Progenitor cell of endocrine pancreas (in vitro differentiated cells): Measurements from ENCODE around the gene HLCS. TPM values are rescaled to one million over a fixed set of nuclear protein-coding genes. Genes with fewer than 3 reads are reported as not detected.
A peak's percentile ranks its signal among the peaks of the same experiment; 100 is the strongest.
"Not testable (repeated sequence)": the region's sequence is repeated elsewhere in the genome, so short reads cannot be mapped to it uniquely, and the experiment has no call there.

Source experiments
- DNase-seq: peaks from one replicate; pipeline ENCODE4 v3.0.0; 2021; ENCODE audit warnings: low spot score; ENCODE audit not compliant: unreplicated experiment
- H3K27ac Mint-ChIP-seq: 2 replicates; pipeline ENCODE4 v1.8.0; 2021; ENCODE audit warnings: mild to moderate bottlenecking, moderate library complexity, mixed read lengths
- H3K27me3 Mint-ChIP-seq: 2 replicates; pipeline ENCODE4 v1.8.0; 2021; ENCODE audit warnings: mixed read lengths
- H3K36me3 Mint-ChIP-seq: 2 replicates; pipeline ENCODE4 v1.8.0; 2022; ENCODE audit warnings: mixed read lengths; ENCODE audit not compliant: insufficient read depth
- H3K4me1 Mint-ChIP-seq: 2 replicates; pipeline ENCODE4 v1.8.0; 2021; ENCODE audit warnings: low read depth, mixed read lengths
- H3K4me3 Mint-ChIP-seq: 2 replicates; pipeline ENCODE4 v1.8.0; 2021; ENCODE audit warnings: low read depth, mild to moderate bottlenecking, moderate library complexity, mixed read lengths
- H3K9me3 Mint-ChIP-seq: 2 replicates; pipeline ENCODE4 v1.8.0; 2021; ENCODE audit warnings: low read depth, mixed read lengths
- CTCF ChIP-seq: fragments of 200-600 bp; sonication (generic); IDR thresholded peaks from one replicate; pipeline ENCODE4 v1.5.0; 2021; ENCODE audit warnings: antibody characterized with exemption, mild to moderate bottlenecking; ENCODE audit not compliant: unreplicated experiment
- total RNA-seq: library from RNA; stranded (reverse); gene quantifications from 2 replicates; pipeline ENCODE4 v1.2.1, GENCODE V29; 2021

Gene HLCS
- total RNA-seq, 1 donor from 2014 or later: 34.3 TPM

- DNase-seq: peak; percentile 24
- Mint-ChIP-seq H3K4me1 (peaks cover 23% of the 10 kb centered on the region), H3K9me3 (no peaks in the 10 kb centered on the region), H3K36me3 (no peaks in the 10 kb centered on the region), H3K4me3 (peak overlapping the region; percentile 69), H3K27ac (no peak overlapping the region), H3K27me3 (no peaks in the 10 kb centered on the region)
- TF ChIP-seq CTCF: no peak
Measured at GRCh38 chr21:37005548-37006485, 39.3 kb upstream of the HLCS start.

GRCh38 chr21:37003917-37004316, 37.4 kb upstream of the HLCS start:
- not testable (repeated sequence) for H3K36me3 Mint-ChIP-seq, H3K9me3 Mint-ChIP-seq, H3K4me1 Mint-ChIP-seq, H3K27me3 Mint-ChIP-seq, H3K27ac Mint-ChIP-seq, H3K4me3 Mint-ChIP-seq, DNase-seq

GRCh38 chr21:37002851-37003250, 36.4 kb upstream of the HLCS start:
- H3K4me3 Mint-ChIP-seq, H3K27ac Mint-ChIP-seq, H3K36me3 Mint-ChIP-seq, H3K4me1 Mint-ChIP-seq, DNase-seq, H3K27me3 Mint-ChIP-seq, H3K9me3 Mint-ChIP-seq: not testable (repeated sequence)

GRCh38 chr21:37001441-37001840, 35.0 kb upstream of the HLCS start:
- no peak for DNase-seq
- Mint-ChIP-seq H3K4me1 (no peaks in the 10 kb centered on the region), H3K27me3 (peaks cover 7% of the 10 kb centered on the region), H3K27ac (no peak overlapping the region), H3K36me3 (no peaks in the 10 kb centered on the region), H3K4me3 (no peak overlapping the region), H3K9me3 (no peaks in the 10 kb centered on the region)
- TF ChIP-seq CTCF: no peak

- TF ChIP-seq CTCF: no peak
- H3K4me1 Mint-ChIP-seq: no peaks in the 10 kb centered on the region
- H3K27me3 Mint-ChIP-seq: peaks cover 7% of the 10 kb centered on the region
- H3K9me3 Mint-ChIP-seq: no peaks in the 10 kb centered on the region
- no peak for DNase-seq
- H3K36me3 Mint-ChIP-seq: no peaks in the 10 kb centered on the region
- H3K27ac Mint-ChIP-seq: no peak overlapping the region
- no peak overlapping the region for H3K4me3 Mint-ChIP-seq
Measured at GRCh38 chr21:37000381-37000780, 33.9 kb upstream of the HLCS start.

- no peak overlapping the region for H3K4me3 Mint-ChIP-seq
- H3K27ac Mint-ChIP-seq: no peak overlapping the region
- no peak for TF ChIP-seq CTCF
- DNase-seq: no peak
- peaks cover 10% of the 10 kb centered on the region for H3K27me3 Mint-ChIP-seq
- H3K9me3 Mint-ChIP-seq: no peaks in the 10 kb centered on the region
- H3K36me3 Mint-ChIP-seq: no peaks in the 10 kb centered on the region
- no peaks in the 10 kb centered on the region for H3K4me1 Mint-ChIP-seq
Measured at GRCh38 chr21:36999131-36999898, 32.8 kb upstream of the HLCS start.

GRCh38 chr21:36995285-36995684, 28.8 kb upstream of the HLCS start:
- not testable (repeated sequence) for H3K9me3 Mint-ChIP-seq, H3K36me3 Mint-ChIP-seq, H3K27me3 Mint-ChIP-seq, DNase-seq, H3K4me1 Mint-ChIP-seq, H3K27ac Mint-ChIP-seq, H3K4me3 Mint-ChIP-seq
